CD14-positive monocyte (primary cell): ENCODE data around the gene PSTPIP2. TPM values are rescaled to one million over a fixed set of nuclear protein-coding genes. Genes with fewer than 3 reads are reported as not detected.
A peak's percentile ranks its signal among the peaks of the same experiment; 100 is the strongest.
"Not testable (repeated sequence)": the region's sequence is repeated elsewhere in the genome, so short reads cannot be mapped to it uniquely, and the experiment has no call there.

Source experiments
- DNase-seq, 3 donors: peaks; one replicate each; pipeline ENCODE4 v3.0.0-alpha.2; 2011 to 2022
- H2AFZ ChIP-seq: 2 replicates; pipeline ENCODE4 v1.6.0; 2012; ENCODE audit warnings: mild to moderate bottlenecking, low read depth, low read length, inconsistent platforms; ENCODE audit not compliant: insufficient read depth, poor library complexity, severe bottlenecking
- H3K27ac ChIP-seq, 2 donors: 1 replicate in 1 of 2; 2 replicates in 1 of 2; pipeline ENCODE4 v1.5.1; 2012 to 2013; ENCODE audit warnings: low read length in 2 of 2, control low read depth in 1 of 2, inconsistent platforms in 1 of 2, low read depth in 1 of 2, mild to moderate bottlenecking in 1 of 2
- H3K27me3 ChIP-seq, 2 donors: one replicate each; pipeline versions ENCODE4 v1.6.0 to v1.6.1; 2011 to 2013; ENCODE audit warnings: low read length in 2 of 2; ENCODE audit not compliant: control insufficient read depth in 2 of 2, insufficient read depth in 2 of 2
- H3K36me3 ChIP-seq, 2 donors: replicated peaks in 1 of 2; 1 replicate in 1 of 2; 2 replicates in 1 of 2; pipeline versions ENCODE4 v1.5.1 to v1.6.1; 2012 to 2013; ENCODE audit warnings: low read length in 2 of 2, control low read depth in 1 of 2, inconsistent platforms in 1 of 2, mild to moderate bottlenecking in 1 of 2; ENCODE audit not compliant: insufficient read depth in 2 of 2, control insufficient read depth in 1 of 2
- H3K4me1 ChIP-seq, 2 donors: 1 replicate in 1 of 2; 2 replicates in 1 of 2; pipeline versions ENCODE4 v1.5.1 to v1.6.1; 2012 to 2013; ENCODE audit warnings: low read length in 2 of 2, control low read depth in 1 of 2, inconsistent platforms in 1 of 2, mild to moderate bottlenecking in 1 of 2, moderate library complexity in 1 of 2; ENCODE audit not compliant: insufficient read depth in 2 of 2, control insufficient read depth in 1 of 2
- H3K4me2 ChIP-seq: replicated peaks from 2 replicates; pipeline ENCODE3; 2012; ENCODE audit warnings: low read length, moderate library complexity, mild to moderate bottlenecking; ENCODE audit not compliant: poor library complexity, severe bottlenecking; ENCODE audit errors: extremely low read depth
- H3K4me3 ChIP-seq, 3 experiments: fragments of 200-600 bp in 1 of 3; sonication (generic) in 1 of 3; replicated peaks in 1 of 3; 1 replicate in 2 of 3; 2 replicates in 1 of 3; pipeline ENCODE4 v1.5.1; 2011 to 2013; ENCODE audit warnings: low read length in 3 of 3, mild to moderate bottlenecking in 3 of 3, control low read depth in 2 of 3, low read depth in 2 of 3, inconsistent platforms in 1 of 3, moderate library complexity in 1 of 3
- H3K79me2 ChIP-seq: 2 replicates; pipeline ENCODE4 v1.6.0; 2012; ENCODE audit warnings: mild to moderate bottlenecking, control low read depth, inconsistent platforms, low read length, moderate library complexity; ENCODE audit not compliant: insufficient read depth
- H3K9ac ChIP-seq: 2 replicates; pipeline ENCODE4 v1.6.0; 2017; ENCODE audit warnings: low read length, mild to moderate bottlenecking; ENCODE audit not compliant: insufficient read depth, poor library complexity, severe bottlenecking
- H3K9me3 ChIP-seq, 2 donors: replicated peaks in 1 of 2; 1 replicate in 1 of 2; 2 replicates in 1 of 2; pipeline versions ENCODE4 v1.5.1 to v1.6.1; 2012 to 2013; ENCODE audit warnings: low read length in 2 of 2, control low read depth in 1 of 2; ENCODE audit not compliant: control insufficient read depth in 1 of 2, insufficient read depth in 1 of 2
- H4K20me1 ChIP-seq: 2 replicates; pipeline ENCODE4 v1.6.0; 2012; ENCODE audit warnings: mild to moderate bottlenecking, low read length, control low read depth, moderate library complexity; ENCODE audit not compliant: insufficient read depth
- H3K27ac Mint-ChIP-seq, 7 donors: one replicate each; pipeline ENCODE4 v1.8.0; 2020; ENCODE audit warnings: mild to moderate bottlenecking in 7 of 7, mixed read lengths in 7 of 7, moderate library complexity in 6 of 7, inconsistent platforms in 2 of 7
- H3K27me3 Mint-ChIP-seq, 3 donors: one replicate each; pipeline ENCODE4 v1.8.0; 2021 to 2022; ENCODE audit warnings: low read depth in 3 of 3, mild to moderate bottlenecking in 3 of 3, mixed read lengths in 3 of 3, moderate library complexity in 3 of 3, inconsistent platforms in 1 of 3
- H3K36me3 Mint-ChIP-seq, 2 donors: one replicate each; pipeline ENCODE4 v1.8.0; 2020; ENCODE audit warnings: mixed read lengths in 2 of 2, inconsistent platforms in 1 of 2, mild to moderate bottlenecking in 1 of 2
- H3K4me1 Mint-ChIP-seq: one replicate; pipeline ENCODE4 v1.8.0; 2020; ENCODE audit warnings: mild to moderate bottlenecking, mixed read lengths
- H3K4me3 Mint-ChIP-seq, 2 donors: one replicate each; pipeline ENCODE4 v1.8.0; 2020; ENCODE audit warnings: mild to moderate bottlenecking in 2 of 2, mixed read lengths in 2 of 2, moderate library complexity in 1 of 2
- H3K9me3 Mint-ChIP-seq, 7 donors: one replicate each; pipeline ENCODE4 v1.8.0; 2020 to 2022; ENCODE audit warnings: mixed read lengths in 7 of 7, mild to moderate bottlenecking in 6 of 7, moderate library complexity in 6 of 7, inconsistent platforms in 2 of 7
- WGBS: methylation state at CpG from one replicate; pipeline ENCODE4 v1.1.5; 2013; ENCODE audit warnings: missing lambda C conversion rate; ENCODE audit not compliant: insufficient coverage; 5-methylcytosine and 5-hydroxymethylcytosine counted together
- intact Hi-C, 2 donors: fragments of 100-400 bp; cut with micrococcal nuclease; formaldehyde crosslinking; loops; one replicate each; pipeline versions ENCODE4 v1.15.0 to v1.15.1; 2023
- polyA plus RNA-seq, 3 donors: library from polyadenylated mRNA; depleted of rRNA in 1 of 3; unstranded in 2 of 3; stranded (reverse) in 1 of 3; fragments of 300-500 nt in 2 of 3; fragments of >200 nt in 1 of 3; fragmentation: Illumina TruSeq in 2 of 3; gene quantifications; 1 replicate in 2 of 3; 2 replicates in 1 of 3; pipeline ENCODE4 v1.2.3, GENCODE V29; 2012 to 2021
- TF ChIP-seq, protein P1 (sequence below): fragments of 200-600 bp; IDR thresholded peaks from one replicate; pipeline ENCODE4 v1.8.0; 2022; ENCODE audit warnings: antibody characterized with exemption, mild to moderate bottlenecking

The PSTPIP2 gene
- polyA plus RNA-seq, 3 donors = 35.0 to 64.1 (median 42.3) TPM

DNA sequence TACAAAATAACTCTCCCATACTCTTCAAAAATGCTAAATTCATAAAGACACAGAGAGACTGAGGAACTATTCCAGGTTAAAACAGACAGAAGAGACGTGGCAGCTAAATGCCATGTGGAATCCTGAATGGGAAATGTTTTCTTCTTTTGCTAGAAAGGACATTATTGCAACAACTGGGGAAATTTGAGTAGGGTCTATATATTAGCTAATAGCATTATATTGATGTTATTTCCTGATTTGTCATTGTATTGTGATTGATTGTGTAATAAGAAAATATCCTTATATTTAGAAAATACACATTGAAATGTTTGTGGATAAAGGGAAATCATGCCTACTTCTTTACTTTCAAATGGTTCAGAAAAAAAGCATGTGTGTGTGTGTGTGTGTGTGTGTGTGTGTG lies 23.4 kb downstream of the PSTPIP2 start:
- TF ChIP-seq, protein P1, sequence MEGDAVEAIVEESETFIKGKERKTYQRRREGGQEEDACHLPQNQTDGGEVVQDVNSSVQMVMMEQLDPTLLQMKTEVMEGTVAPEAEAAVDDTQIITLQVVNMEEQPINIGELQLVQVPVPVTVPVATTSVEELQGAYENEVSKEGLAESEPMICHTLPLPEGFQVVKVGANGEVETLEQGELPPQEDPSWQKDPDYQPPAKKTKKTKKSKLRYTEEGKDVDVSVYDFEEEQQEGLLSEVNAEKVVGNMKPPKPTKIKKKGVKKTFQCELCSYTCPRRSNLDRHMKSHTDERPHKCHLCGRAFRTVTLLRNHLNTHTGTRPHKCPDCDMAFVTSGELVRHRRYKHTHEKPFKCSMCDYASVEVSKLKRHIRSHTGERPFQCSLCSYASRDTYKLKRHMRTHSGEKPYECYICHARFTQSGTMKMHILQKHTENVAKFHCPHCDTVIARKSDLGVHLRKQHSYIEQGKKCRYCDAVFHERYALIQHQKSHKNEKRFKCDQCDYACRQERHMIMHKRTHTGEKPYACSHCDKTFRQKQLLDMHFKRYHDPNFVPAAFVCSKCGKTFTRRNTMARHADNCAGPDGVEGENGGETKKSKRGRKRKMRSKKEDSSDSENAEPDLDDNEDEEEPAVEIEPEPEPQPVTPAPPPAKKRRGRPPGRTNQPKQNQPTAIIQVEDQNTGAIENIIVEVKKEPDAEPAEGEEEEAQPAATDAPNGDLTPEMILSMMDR = no peak
- Mint-ChIP-seq H3K4me3 (no peak overlapping the region), H3K36me3 (peaks cover 17 to 22% of the 10 kb centered on the region in 2 donors), H3K27me3 (peaks cover 0 to 2% (median 0%) of the 10 kb centered on the region in 3 donors), H3K9me3 (peaks cover 0 to 3% (median 0%) of the 10 kb centered on the region in 7 donors), H3K4me1 (peaks cover 37% of the 10 kb centered on the region), H3K27ac (no peak overlapping the region)
- Histone ChIP-seq H3K27ac (no peak overlapping the region), H4K20me1 (peaks cover 84% of the 10 kb centered on the region), H3K27me3 (no peaks in the 10 kb centered on the region), H3K9ac (no peak overlapping the region), H3K79me2 (peaks cover 85% of the 10 kb centered on the region), H3K9me3 (no peaks in the 10 kb centered on the region), H3K4me3 (no peak overlapping the region), H3K36me3 (peaks cover 0 to 14% of the 10 kb centered on the region in 2 donors), H3K4me2 (no peak overlapping the region), H2AFZ (no peak overlapping the region), H3K4me1 (peaks cover 8 to 12% of the 10 kb centered on the region in 2 donors)
- intact Hi-C loops = no loop called here
- peak in 1 of 3 donors; percentile 60 for DNase-seq
- WGBS = no CpG with 5 or more reads among the region's 1 CpG

DNA sequence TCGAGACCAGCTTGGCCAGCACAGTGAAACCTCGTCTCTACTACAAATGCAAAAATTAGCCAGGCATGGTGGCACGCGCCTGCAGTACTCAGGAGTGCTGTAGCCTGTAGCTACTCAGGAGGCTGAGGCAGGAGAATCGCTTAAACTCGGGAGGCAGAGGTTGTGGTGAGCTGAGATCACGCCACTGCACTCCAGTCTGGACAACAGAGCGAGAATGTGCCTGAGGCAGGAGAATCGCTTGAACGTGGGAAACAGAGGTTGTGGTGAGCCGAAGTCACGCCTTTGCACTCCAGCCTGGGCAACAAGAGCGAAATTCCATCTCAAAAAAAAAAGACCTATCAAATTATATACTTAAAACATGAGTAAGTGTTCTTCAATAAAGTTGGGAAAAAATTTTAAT lies 24.7 kb downstream of the PSTPIP2 start:
- H2AFZ ChIP-seq, H3K27ac ChIP-seq, intact Hi-C loops, H3K27me3 ChIP-seq, H3K9me3 ChIP-seq, H3K4me3 ChIP-seq, H3K4me3 Mint-ChIP-seq, DNase-seq, H3K9me3 Mint-ChIP-seq, H3K27me3 Mint-ChIP-seq, H3K9ac ChIP-seq, H3K4me2 ChIP-seq: not testable (repeated sequence)
- peak overlapping the region in 2 of 7 donors; percentile 38 to 64 for H3K27ac Mint-ChIP-seq
- Histone ChIP-seq H3K4me1 (peaks cover 17 to 19% of the 10 kb centered on the region in 2 donors), H3K79me2 (peaks cover 85% of the 10 kb centered on the region), H3K36me3 (peaks cover 1 to 14% of the 10 kb centered on the region in 2 donors), H4K20me1 (peaks cover 84% of the 10 kb centered on the region)
- 91% methylated on average over 7 of the region's 13 CpGs for WGBS
- H3K4me1 Mint-ChIP-seq = peaks cover 38% of the 10 kb centered on the region
- peaks cover 18 to 25% of the 10 kb centered on the region in 2 donors for H3K36me3 Mint-ChIP-seq
